Erythroblast (primary cell): Measurements from ENCODE around the gene DNAH17.

Source experiments
- DNase-seq, 2 experiments: peaks; one replicate each; lab custom pipeline; 2025; lab: John Stamatoyannopoulos, UW
- GATA1 ChIP-seq: IDR thresholded peaks from 2 replicates; pipeline ENCODE4 v1.6.1; 2011; ENCODE audit warnings: low read depth, mild to moderate bottlenecking, control low read depth, low read length, moderate library complexity
- POLR2A ChIP-seq: IDR thresholded peaks from 2 replicates; pipeline ENCODE4 v1.6.1; 2011; ENCODE audit warnings: mild to moderate bottlenecking, low read length

DNAH17 gene

DNA sequence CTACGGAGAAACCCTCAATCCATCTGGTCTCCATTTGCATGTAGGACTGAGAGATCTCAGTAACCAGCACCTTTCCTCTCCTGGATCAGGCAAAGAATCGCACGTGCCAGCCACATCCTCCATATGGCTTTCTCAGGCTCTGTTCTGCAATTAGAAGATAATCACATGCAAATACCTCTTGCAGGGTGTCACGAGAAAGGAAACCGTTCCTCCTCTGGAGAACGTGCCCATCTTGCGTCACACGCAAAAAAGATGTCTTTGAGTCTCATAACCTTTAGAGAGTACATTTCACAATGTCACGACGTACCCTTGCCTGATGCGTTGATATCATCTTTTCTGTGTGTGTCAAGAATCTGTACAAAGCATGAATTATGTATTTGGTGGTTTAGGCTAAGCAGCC is 36.2 kb upstream of the DNAH17 start:
- no peak for DNase-seq
- no peak for TF ChIP-seq POLR2A
- TF ChIP-seq GATA1: no peak

DNA sequence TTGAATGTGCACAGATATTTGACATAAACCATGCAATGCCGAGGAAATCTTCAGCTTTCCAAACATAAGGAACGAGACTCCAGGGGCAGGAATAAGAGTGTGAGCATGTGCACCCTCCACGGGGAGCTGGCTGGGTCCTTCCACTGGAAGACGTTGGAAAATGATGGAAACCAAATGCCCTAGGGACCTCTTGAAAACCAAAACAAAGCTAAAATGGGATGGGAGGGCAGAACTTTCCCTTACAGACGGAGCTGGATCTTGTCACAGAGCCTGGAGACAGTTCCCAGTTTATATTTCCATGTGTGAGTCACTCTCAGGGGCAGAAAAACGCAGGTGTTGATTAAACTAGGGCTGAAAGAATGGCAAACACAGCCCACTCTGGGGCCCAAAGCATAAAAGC is 34.4 kb upstream of the DNAH17 start:
- TF ChIP-seq GATA1 (no peak), POLR2A (no peak)
- no peak for DNase-seq

DNA sequence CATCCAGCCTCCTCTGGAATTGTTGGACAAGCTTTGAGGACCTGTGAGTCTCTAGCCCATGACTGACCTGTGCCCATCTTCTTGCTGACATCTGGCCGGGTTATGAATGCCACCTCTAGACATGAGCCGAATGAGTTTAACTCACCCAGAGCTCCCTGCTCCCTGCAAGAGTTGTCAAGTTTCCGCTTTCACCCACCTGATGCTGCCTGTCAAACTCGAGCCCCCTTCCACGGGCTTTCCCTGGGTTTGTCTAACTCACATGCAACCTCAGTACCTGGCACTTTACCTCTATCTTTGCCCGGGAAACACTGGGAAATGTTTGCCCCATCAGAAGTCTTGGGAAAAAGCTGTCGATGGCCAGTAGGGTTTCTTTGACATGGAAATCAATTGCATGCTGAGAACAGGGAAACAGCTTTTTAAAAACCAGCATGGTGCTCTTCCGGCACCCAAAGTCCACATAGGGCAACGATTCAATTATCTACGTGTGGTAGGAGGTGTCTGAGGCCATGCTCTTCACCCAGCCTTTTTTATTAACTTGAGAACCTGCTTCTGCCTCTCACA is 33.8 kb upstream of the DNAH17 start:
- TF ChIP-seq GATA1 (no peak), POLR2A (no peak)
- DNase-seq: no peak

DNA sequence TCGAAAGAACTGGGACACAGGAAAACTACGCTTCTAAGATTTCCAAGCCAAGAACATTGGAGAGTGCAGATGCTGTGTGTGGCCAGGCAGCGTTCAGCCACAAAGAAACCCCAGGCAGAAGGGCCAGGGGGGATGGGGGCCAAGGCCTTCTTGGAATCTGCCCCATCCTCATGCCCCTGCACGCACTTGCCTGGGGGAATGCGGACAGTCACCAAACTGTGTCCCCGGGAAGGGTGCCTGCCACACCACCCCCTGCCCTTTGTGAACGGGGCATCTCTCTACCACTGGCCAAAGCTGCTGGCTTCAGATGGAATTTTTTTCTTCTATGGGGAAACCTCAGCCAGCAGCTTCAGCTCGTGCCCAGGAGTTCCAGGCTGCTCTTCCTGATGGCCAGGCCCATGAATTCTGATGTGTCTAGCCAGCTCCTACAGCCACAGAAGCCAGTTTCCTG is 32.0 kb upstream of the DNAH17 start:
- no peak for TF ChIP-seq GATA1
- TF ChIP-seq POLR2A: no peak
- DNase-seq: no peak

DNA sequence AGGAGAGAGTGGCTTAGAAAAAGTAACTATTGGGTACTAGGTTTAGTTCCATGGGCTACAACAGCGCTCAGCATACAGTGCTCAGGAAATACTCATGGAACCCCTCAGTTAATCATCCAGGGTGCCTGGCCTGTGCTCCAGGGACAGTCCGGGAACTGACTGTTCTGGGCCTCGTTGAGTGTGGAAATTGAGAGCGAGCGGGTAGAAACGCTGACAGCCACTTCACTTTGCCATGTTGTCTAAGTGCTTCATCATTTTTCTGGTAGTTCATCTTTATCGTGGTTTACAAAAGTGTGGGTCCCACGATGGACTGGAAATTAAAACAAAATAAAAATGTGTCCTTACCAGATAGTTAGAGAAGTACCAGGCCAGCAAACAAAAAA is 31.6 kb upstream of the DNAH17 start:
- no peak for DNase-seq
- TF ChIP-seq POLR2A (no peak), GATA1 (no peak)

DNA sequence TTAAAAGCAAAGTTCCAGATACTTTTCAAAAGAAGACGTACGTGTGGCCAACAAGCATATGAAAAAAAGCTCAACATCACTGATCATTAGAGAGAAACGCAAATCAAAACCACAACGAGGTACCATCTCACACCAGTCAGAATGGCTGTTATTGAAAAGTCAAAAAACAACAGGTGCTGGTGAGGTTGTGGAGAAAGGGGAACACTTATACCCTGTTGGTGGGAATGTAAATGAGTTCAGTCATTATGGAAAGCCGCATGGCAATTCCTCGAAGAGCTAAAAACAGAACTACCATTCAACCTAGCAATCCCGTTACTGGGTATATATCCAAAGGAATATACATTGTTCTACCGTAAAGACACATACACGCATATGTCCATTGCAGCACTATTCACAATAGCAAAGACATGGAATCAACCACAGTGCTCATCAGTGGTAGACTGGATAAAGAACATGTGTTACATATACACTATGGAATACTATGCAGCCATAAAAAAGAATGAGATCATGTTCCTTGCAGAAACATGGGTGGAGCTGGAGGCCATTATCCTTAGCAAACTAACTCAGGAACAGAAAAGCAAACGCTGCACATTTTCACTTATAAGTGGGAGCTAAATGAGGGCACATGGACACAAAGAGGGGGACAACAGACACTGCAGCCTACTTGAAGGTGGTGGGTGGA is 31.1 kb upstream of the DNAH17 start:
- TF ChIP-seq POLR2A (no peak), GATA1 (no peak)
- no peak for DNase-seq

DNA sequence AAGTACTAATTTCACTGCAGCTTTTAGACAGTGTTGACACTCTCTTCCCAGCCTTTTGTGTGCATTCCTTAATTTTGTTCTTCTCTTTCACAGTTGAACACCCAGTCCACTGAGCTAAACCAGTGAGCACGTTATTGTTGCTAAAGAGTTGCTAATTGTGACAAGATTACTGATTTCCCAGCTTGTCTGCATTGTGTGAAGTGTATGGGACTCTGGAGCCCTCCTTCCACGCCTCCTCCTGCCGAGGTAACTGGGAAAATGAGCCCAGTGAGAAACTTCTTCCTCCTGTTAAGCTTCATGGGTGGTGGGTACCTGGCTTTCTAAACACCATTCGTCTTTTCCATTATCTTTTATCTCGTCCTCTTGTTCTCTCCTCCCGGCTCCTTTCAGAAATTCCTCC is 29.8 kb upstream of the DNAH17 start:
- no peak for TF ChIP-seq GATA1
- DNase-seq: no peak

DNA sequence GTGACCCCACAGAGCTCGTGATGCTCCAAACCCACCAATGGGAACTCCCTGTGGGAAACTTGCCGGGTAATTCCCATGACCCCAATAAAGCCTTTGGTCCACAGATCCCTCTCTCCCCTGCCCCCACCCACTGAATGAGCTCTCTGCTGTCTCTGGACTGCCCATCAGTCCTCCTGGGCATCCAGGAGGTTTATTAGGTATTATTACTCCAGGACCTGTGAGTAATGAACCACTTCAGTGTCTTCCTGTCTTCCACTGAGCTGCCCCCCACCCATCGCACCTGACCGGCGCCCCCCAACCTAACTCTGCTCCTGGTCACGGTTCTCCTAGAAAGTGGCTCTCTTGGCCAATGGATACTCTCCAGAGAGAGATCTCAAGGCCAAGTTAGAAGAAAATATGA is 28.7 kb upstream of the DNAH17 start:
- TF ChIP-seq POLR2A (no peak), GATA1 (no peak)
- DNase-seq: no peak

DNA sequence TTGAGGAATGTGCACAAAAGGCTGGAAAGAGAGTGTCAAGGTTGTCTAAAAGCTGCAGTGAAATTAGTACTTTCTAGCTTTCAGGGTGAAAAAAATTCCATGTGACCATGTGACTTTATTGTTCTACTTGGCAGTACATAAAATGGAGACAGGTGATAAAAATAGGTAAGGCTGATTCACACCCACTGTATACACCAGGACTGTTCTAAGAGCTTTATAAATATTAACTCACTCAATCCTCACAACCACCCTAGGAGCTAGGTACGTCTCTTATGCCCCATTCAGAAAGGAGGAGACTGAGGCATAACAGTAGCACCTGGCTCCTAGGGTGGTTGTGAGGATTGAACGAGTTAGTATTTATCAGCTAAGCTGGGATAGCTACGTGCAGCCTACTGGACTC is 28.2 kb upstream of the DNAH17 start:
- TF ChIP-seq GATA1 (no peak), POLR2A (no peak)
- DNase-seq: no peak

DNA sequence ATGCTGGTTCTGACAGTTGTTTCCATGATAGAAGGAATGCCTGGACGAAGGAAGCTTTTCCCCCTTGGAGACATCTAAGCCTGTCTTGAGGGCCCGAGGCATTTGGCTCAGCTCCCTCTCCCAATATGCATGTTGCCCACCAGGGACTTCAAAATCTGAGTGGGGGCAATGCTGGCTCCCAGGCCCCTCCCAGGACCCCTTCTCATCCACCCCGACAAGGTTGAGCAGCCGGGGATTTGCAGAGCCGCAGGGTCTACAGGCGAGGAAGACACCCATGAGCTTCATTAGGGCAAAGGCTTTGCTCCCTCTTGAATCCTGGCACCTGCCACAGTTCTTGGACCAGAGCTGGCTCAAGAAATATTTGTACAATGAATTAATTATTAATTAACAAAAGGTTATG is 25.1 kb upstream of the DNAH17 start:
- DNase-seq: no peak
- TF ChIP-seq GATA1: no peak
- no peak for TF ChIP-seq POLR2A

DNA sequence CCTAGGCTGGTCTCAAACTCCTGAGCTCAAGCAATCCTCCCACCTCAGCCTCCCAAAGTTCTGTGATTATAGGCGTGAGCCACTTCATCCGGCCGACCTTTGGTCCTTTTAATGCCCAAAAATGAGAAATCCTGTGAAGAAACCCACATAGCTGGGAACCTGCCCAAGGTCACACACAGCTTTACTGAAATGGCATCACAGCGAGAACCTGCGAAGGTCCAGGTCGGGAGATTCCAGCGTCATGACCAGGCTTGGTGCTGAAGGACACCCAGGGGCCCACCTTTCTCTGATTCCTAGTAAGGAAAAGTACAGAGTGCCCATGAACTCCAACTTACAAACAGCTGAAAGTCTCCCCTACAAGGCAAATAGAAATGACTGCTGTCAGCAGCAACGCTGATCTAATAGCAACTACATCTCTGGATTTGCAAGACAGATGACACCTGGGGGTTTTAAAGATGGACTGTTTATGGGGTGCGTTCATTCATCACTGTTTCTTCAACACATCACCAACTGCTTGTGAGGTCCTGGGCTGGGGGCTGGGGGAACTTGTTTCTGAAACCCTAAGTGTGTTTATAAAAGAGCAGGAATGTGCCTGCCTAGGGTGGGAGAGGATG is 24.5 kb upstream of the DNAH17 start:
- DNase-seq: no peak
- no peak for TF ChIP-seq GATA1
- no peak for TF ChIP-seq POLR2A

DNA sequence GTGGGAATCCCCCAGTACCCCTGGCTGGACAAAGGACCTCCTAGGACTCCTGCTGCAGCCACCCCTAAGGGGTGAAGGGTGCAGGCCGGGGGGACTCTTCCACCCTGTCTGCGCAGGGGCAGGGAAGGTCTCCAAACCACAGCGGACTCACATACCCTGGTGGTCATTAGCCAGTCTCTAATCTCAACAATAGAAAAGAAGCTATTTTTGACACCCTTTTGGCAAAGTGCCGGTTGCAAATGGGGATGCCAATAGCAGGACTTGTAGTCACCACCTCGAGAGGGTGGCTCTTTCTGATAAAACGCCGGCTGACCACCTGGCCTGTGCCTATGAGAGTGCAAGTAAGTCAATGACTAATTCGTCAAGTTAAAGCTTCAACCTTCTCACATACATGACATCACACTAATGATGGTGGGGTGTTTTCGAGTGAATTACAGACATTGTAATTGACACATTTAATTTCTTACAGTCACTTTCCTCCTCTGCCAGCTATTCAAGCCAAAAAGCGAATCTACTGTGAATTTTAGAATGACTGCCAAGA is 23.1 kb upstream of the DNAH17 start:
- DNase-seq: no peak
- no peak for TF ChIP-seq GATA1

DNA sequence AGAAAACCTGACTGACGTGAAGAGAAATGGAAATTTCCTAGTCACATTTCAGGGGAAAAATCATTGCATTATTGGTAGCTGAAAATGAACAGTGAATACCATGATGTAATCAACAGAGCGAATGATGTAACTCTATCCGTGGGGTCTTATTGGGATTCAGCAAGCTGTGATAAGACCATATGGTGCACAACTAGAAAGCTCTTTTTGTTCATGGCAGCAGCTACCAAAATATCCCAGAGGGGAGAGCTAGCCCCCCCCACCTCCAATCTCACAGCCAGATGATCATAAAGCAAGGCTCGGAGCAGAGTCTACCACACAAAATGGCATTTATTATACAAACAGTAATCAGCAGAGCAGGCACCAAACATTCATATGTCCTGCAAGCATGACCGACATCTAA is 22.2 kb upstream of the DNAH17 start:
- TF ChIP-seq GATA1 (no peak), POLR2A (no peak)
- DNase-seq: peak in 1 of 2 experiments; percentile 4

DNA sequence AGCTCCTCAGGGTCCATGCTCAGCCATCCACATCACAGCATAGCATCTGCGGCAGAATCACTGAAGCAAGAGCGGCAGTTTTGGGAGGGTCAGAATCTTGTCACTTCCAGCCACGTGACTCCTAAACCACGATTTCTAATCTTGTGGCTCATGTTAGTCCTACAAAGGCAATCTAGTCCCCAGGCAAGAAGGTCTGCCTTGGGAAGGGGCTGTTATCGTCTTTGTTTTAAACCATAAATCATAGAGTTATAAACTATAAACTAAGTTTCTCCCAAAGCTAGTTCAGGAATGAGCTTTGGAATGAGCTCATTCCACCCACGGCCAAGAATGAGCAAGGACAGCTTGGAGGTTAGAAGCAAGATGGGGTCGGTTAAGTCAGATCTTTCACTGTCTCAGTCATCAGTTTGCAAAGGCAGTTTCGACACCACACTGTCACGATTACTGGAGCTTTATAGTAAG is 20.8 kb upstream of the DNAH17 start:
- no peak for DNase-seq
- TF ChIP-seq GATA1 (no peak), POLR2A (no peak)
